Kidney (tissue), 14 donors: ENCODE data around the gene RMND5B. TPM values are rescaled to one million over a fixed set of nuclear protein-coding genes. Genes with fewer than 3 reads are reported as not detected.

Source experiments
- DNase-seq, 5 donors: peaks; one replicate each; pipeline ENCODE4 v3.0.0-alpha.2; 2013 to 2020
- FAIRE-seq: peaks from 2 replicates; lab custom pipeline; 2012; peaks lifted over from hg19 to GRCh38; lab: Jason Lieb, UNC
- H3K27ac ChIP-seq, 2 donors: one replicate each; pipeline ENCODE4 v1.7.0; 2013; ENCODE audit warnings: low read depth in 2 of 2, low read length in 2 of 2, inconsistent platforms in 1 of 2
- H3K27me3 ChIP-seq: one replicate; pipeline ENCODE4 v1.7.1; 2013; ENCODE audit warnings: low read length, inconsistent platforms; ENCODE audit not compliant: control insufficient read depth, insufficient read depth
- H3K36me3 ChIP-seq, 3 donors: one replicate each; pipeline versions ENCODE4 v1.7.0 to v1.7.1; 2013; ENCODE audit warnings: low read length in 3 of 3, control low read depth in 1 of 3, inconsistent platforms in 1 of 3; ENCODE audit not compliant: insufficient read depth in 3 of 3, control insufficient read depth in 2 of 3
- H3K4me1 ChIP-seq, 3 donors: one replicate each; pipeline versions ENCODE4 v1.7.0 to v1.7.1; 2013; ENCODE audit warnings: low read length in 3 of 3, inconsistent platforms in 1 of 3, low read depth in 1 of 3; ENCODE audit not compliant: control insufficient read depth in 2 of 3, insufficient read depth in 2 of 3
- H3K4me3 ChIP-seq, 3 donors: one replicate each; pipeline versions ENCODE4 v1.7.0 to v1.8.1; 2013; ENCODE audit warnings: low read length in 3 of 3, control low read depth in 1 of 3, inconsistent platforms in 1 of 3
- H3K9ac ChIP-seq, 3 donors: one replicate each; pipeline versions ENCODE4 v1.7.0 to v1.7.1; 2013; ENCODE audit warnings: low read length in 3 of 3, control low read depth in 1 of 3, inconsistent platforms in 1 of 3
- H3K9me3 ChIP-seq, 3 donors: one replicate each; pipeline versions ENCODE4 v1.7.0 to v1.7.1; 2013; ENCODE audit warnings: low read length in 3 of 3, control low read depth in 1 of 3, inconsistent platforms in 1 of 3; ENCODE audit not compliant: control insufficient read depth in 2 of 3, insufficient read depth in 1 of 3
- CTCF ChIP-seq: IDR thresholded peaks from 3 replicates; pipeline ENCODE4 v1.5.1; 2012; ENCODE audit warnings: mild to moderate bottlenecking, moderate library complexity, borderline replicate concordance; ENCODE audit not compliant: insufficient read depth; ENCODE audit errors: extremely low read depth
- intact Hi-C: fragments of 100-400 bp; cut with DNase I; formaldehyde crosslinking; loops from one replicate; pipeline ENCODE4 v1.11.1; 2022
- polyA plus RNA-seq: library from polyadenylated mRNA; stranded (reverse); fragments of 350-450 nt; fragmentation: Illumina TruSeq; extraction: RNeasy Lipid Tissue Mini Kit (QIAGEN cat#74804); gene quantifications from one replicate; pipeline ENCODE4 v1.2.3, GENCODE V29; 2014; ENCODE audit warnings: low read depth, low replicate concordance; ENCODE audit not compliant: insufficient read depth
- total RNA-seq: library from RNA; stranded (reverse); fragmentation: NEBNext Ultra II Directional; extraction: Animal tissue kit (Norgen Biotek cat#: 25700); gene quantifications from one replicate; pipeline ENCODE4 v1.2.1, GENCODE V29; 2021
- donor health status: control.
- donor health status: control.
- donor health status: control.
- donor health status: control.
- donor health status: control.
- donor health status: DM: yes; HTN: yes; CAD: no.
- donor health status: Normal renal cell carcinoma (clear cell type).

RMND5B gene
- total and polyA plus RNA-seq, 2 donors from 2014 or later, result 36.6 to 45.3 TPM

- H3K4me1 ChIP-seq, result no peaks in the 10 kb centered on the region
- H3K36me3 ChIP-seq, result no peaks in the 10 kb centered on the region
- TF ChIP-seq CTCF, result no peak
- no peak overlapping the region for H3K9ac ChIP-seq
- no peak overlapping the region for H3K27ac ChIP-seq
- H3K27me3 ChIP-seq, result no peaks in the 10 kb centered on the region
- intact Hi-C loops, result no loop called here
- peaks cover 0 to under 1% (median 0%) of the 10 kb centered on the region in 3 donors for H3K9me3 ChIP-seq
- no peak for DNase-seq
- H3K4me3 ChIP-seq, result no peak overlapping the region
- no peak for FAIRE-seq
Measured at GRCh38 chr5:178174456-178174855, 43.6 kb downstream of the RMND5B start.

- Histone ChIP-seq H3K9me3 (peaks cover 0 to 2% (median 0%) of the 10 kb centered on the region in 3 donors), H3K9ac (no peak overlapping the region), H3K4me1 (no peaks in the 10 kb centered on the region), H3K36me3 (no peaks in the 10 kb centered on the region), H3K4me3 (no peak overlapping the region), H3K27ac (no peak overlapping the region), H3K27me3 (no peaks in the 10 kb centered on the region)
- FAIRE-seq, result no peak
- no peak for TF ChIP-seq CTCF
- no peak for DNase-seq
- intact Hi-C loops, result no loop called here
Measured at GRCh38 chr5:178176791-178177190, 46.0 kb downstream of the RMND5B start.

- TF ChIP-seq CTCF, result no peak
- H3K4me3 ChIP-seq, result no peak overlapping the region
- H3K9me3 ChIP-seq, result peaks cover 0 to 2% (median 0%) of the 10 kb centered on the region in 3 donors
- intact Hi-C loops, result no loop called here
- no peaks in the 10 kb centered on the region for H3K4me1 ChIP-seq
- FAIRE-seq (no peak), DNase-seq (no peak)
- H3K36me3 ChIP-seq, result no peaks in the 10 kb centered on the region
- H3K27me3 ChIP-seq, result no peaks in the 10 kb centered on the region
- H3K27ac ChIP-seq, result no peak overlapping the region
- H3K9ac ChIP-seq, result no peak overlapping the region
Measured at GRCh38 chr5:178177569-178177968, 46.8 kb downstream of the RMND5B start.
